IMR-90 (cell line): Measurements from ENCODE around the gene KDSR. TPM values are rescaled to one million over a fixed set of nuclear protein-coding genes. Genes with fewer than 3 reads are reported as not detected.

ENCODE experiments used
- ATAC-seq: fragments of 200-7000 bp; cut with Tn5 transposase; 2 replicates; pipeline ENCODE4 v1.9.1; 2020; ENCODE audit warnings: low read depth, mild to moderate bottlenecking, moderate library complexity
- BruUV-seq: library from RNA; stranded (reverse); fragments of 400-500 nt; replicated peaks from 2 replicates; lab custom pipeline; 2021; lab: Mats Ljungman, UMichigan
- CTCF ChIA-PET: fragments of 300-600 bp; formaldehyde crosslinking; extraction: SDS; loops from one replicate; lab custom pipeline; 2021; ENCODE audit warnings: antibody characterized with exemption; lab: Yijun Ruan, JAX
- POLR2A ChIA-PET: fragments of 300-600 bp; sonication (Branson Sonifier 250); formaldehyde crosslinking; loops from one replicate; lab custom pipeline; 2022; ENCODE audit warnings: antibody characterized with exemption; ENCODE audit not compliant: unreplicated experiment; lab: Charles Lee
- DNase-seq: peaks from one replicate; pipeline ENCODE4 v3.0.0; 2013
- H2AFZ ChIP-seq: replicated peaks from 2 replicates; pipeline ENCODE3; 2013; ENCODE audit warnings: low read length, mild to moderate bottlenecking; ENCODE audit not compliant: poor library complexity
- H2AK5ac ChIP-seq: 2 replicates; pipeline ENCODE4 v1.6.1; 2013; ENCODE audit warnings: low read depth, low read length, inconsistent platforms
- H2AK9ac ChIP-seq: replicated peaks from 2 replicates; pipeline ENCODE3; 2013; ENCODE audit warnings: mild to moderate bottlenecking, low read depth, low read length, moderate library complexity; ENCODE audit not compliant: poor library complexity
- H2BK120ac ChIP-seq: 2 replicates; pipeline ENCODE4 v1.6.1; 2013; ENCODE audit warnings: low read depth, low read length, inconsistent platforms
- H2BK15ac ChIP-seq: 3 replicates; pipeline ENCODE4 v1.6.1; 2013; ENCODE audit warnings: low read depth, low read length, inconsistent platforms
- H2BK20ac ChIP-seq: 2 replicates; pipeline ENCODE4 v1.6.1; 2013; ENCODE audit warnings: low read depth, mild to moderate bottlenecking, inconsistent platforms, low read length, moderate library complexity
- H2BK5ac ChIP-seq: 2 replicates; pipeline ENCODE4 v1.6.1; 2013; ENCODE audit warnings: mild to moderate bottlenecking, low read depth, low read length, inconsistent platforms; ENCODE audit not compliant: poor library complexity, severe bottlenecking
- H3K14ac ChIP-seq: replicated peaks from 2 replicates; pipeline ENCODE4 v1.6.1; 2013; ENCODE audit warnings: low read depth, low read length, inconsistent platforms
- H3K18ac ChIP-seq: 2 replicates; pipeline ENCODE4 v1.6.1; 2013; ENCODE audit warnings: low read depth, low read length, control low read depth
- H3K23ac ChIP-seq: 2 replicates; pipeline ENCODE4 v1.6.1; 2013; ENCODE audit warnings: low read depth, low read length, inconsistent platforms
- H3K27ac ChIP-seq: 2 replicates; pipeline ENCODE4 v1.5.1; 2013; ENCODE audit warnings: mild to moderate bottlenecking, control low read depth, low read length; ENCODE audit not compliant: insufficient read depth
- H3K27me3 ChIP-seq: 2 replicates; pipeline ENCODE4 v1.6.1; 2013; ENCODE audit warnings: low read length; ENCODE audit not compliant: control insufficient read depth, insufficient read depth
- H3K36me3 ChIP-seq: 2 replicates; pipeline ENCODE4 v1.6.1; 2013; ENCODE audit warnings: low read length, mixed read lengths; ENCODE audit not compliant: control insufficient read depth, insufficient read depth
- H3K4ac ChIP-seq: 2 replicates; pipeline ENCODE4 v1.6.1; 2013; ENCODE audit warnings: low read depth, low read length, inconsistent platforms
- H3K4me1 ChIP-seq: 2 replicates; pipeline ENCODE4 v1.6.1; 2013; ENCODE audit warnings: low read length, mixed read lengths; ENCODE audit not compliant: control insufficient read depth, insufficient read depth
- H3K4me2 ChIP-seq: 2 replicates; pipeline ENCODE4 v1.6.1; 2013; ENCODE audit warnings: low read depth, mild to moderate bottlenecking, control low read depth, low read length, moderate library complexity
- H3K4me3 ChIP-seq: 2 replicates; pipeline ENCODE4 v1.5.1; 2013; ENCODE audit warnings: low read depth, mild to moderate bottlenecking, control low read depth, low read length, moderate library complexity; ENCODE audit not compliant: insufficient read depth
- H3K56ac ChIP-seq: 2 replicates; pipeline ENCODE4 v1.6.1; 2013; ENCODE audit warnings: low read length, inconsistent platforms; ENCODE audit not compliant: insufficient read depth; ENCODE audit errors: extremely low read depth
- H3K79me1 ChIP-seq, 2 experiments: 2 replicates each; pipeline ENCODE4 v1.6.1; 2013; ENCODE audit warnings: low read length in 2 of 2, inconsistent platforms in 1 of 2, low read depth in 1 of 2
- H3K9ac ChIP-seq: 2 replicates; pipeline ENCODE4 v1.6.1; 2013; ENCODE audit warnings: low read depth, low read length, control low read depth
- H3K9me1 ChIP-seq: 2 replicates; pipeline ENCODE4 v1.6.1; 2013; ENCODE audit warnings: low read length, inconsistent platforms; ENCODE audit not compliant: insufficient read depth
- H3K9me3 ChIP-seq: 2 replicates; pipeline ENCODE4 v1.6.1; 2013; ENCODE audit warnings: low read length; ENCODE audit not compliant: control insufficient read depth, insufficient read depth
- H4K20me1 ChIP-seq: 2 replicates; pipeline ENCODE4 v1.6.1; 2013; ENCODE audit warnings: low read length, inconsistent platforms; ENCODE audit not compliant: insufficient read depth
- H4K5ac ChIP-seq: 2 replicates; pipeline ENCODE4 v1.6.1; 2013; ENCODE audit warnings: mild to moderate bottlenecking, low read depth, low read length, control low read depth
- H4K8ac ChIP-seq, 2 experiments: 2 replicates each; pipeline ENCODE4 v1.6.1; 2013; ENCODE audit warnings: low read depth in 2 of 2, low read length in 2 of 2, control low read depth in 1 of 2, inconsistent platforms in 1 of 2
- H4K91ac ChIP-seq: 2 replicates; pipeline ENCODE4 v1.6.1; 2013; ENCODE audit warnings: low read depth, low read length, inconsistent platforms; ENCODE audit not compliant: insufficient read depth
- CHD1 ChIP-seq: IDR thresholded peaks from 2 replicates; pipeline ENCODE4 v1.6.1; 2012; ENCODE audit warnings: low read depth, low read length, improper control_type of control experiment
- MAFK ChIP-seq: IDR thresholded peaks from 2 replicates; pipeline ENCODE4 v1.6.1; 2012; ENCODE audit warnings: low read depth, low read length, improper control_type of control experiment
- RCOR1 ChIP-seq: IDR thresholded peaks from 2 replicates; pipeline ENCODE4 v1.6.1; 2012; ENCODE audit warnings: mild to moderate bottlenecking, low read length, improper control_type of control experiment; ENCODE audit not compliant: insufficient replicate concordance
- WGBS, 2 experiments: methylation state at CpG; one replicate each; pipeline versions ENCODE4 v1.1.5 to v1.1.7; 2013; ENCODE audit warnings: missing lambda C conversion rate in 2 of 2; ENCODE audit not compliant: insufficient read length in 1 of 2; ENCODE audit errors: extremely low coverage in 2 of 2; 5-methylcytosine and 5-hydroxymethylcytosine counted together
- dilution Hi-C: fragments of 300-500 bp; cut with HindIII; formaldehyde crosslinking; loops from one replicate; pipeline ENCODE4 v1.14.3; 2018; ENCODE audit warnings: low sequenced_read_pairs; ENCODE audit not compliant: unreplicated experiment
- in situ Hi-C: fragments of 300-500 bp; cut with MboI; formaldehyde crosslinking; loops from 3 replicates; pipeline ENCODE4 v1.14.3; 2019; ENCODE audit warnings: low sequenced_read_pairs, inconsistent platforms, mixed read lengths
- intact Hi-C: fragments of 100-400 bp; cut with micrococcal nuclease; formaldehyde crosslinking; loops from 2 replicates; pipeline ENCODE4 v1.10.0; 2022
- polyA plus RNA-seq, 3 experiments: library from polyadenylated mRNA; depleted of rRNA; stranded (reverse); fragments of >200 nt; gene quantifications; 2 replicates each; pipeline ENCODE4 v1.2.3, GENCODE V29; 2012; ENCODE audit warnings: low replicate concordance in 1 of 3
- total RNA-seq: library from RNA; depleted of rRNA; stranded (reverse); fragments of >200 nt; gene quantifications from 2 replicates; pipeline ENCODE4 v1.2.3, GENCODE V29; 2012

Gene KDSR
- total and polyA plus RNA-seq, 2 of the 4 experiments (the other 2 are of a cell fraction): 21.5 to 21.9 TPM

DNA sequence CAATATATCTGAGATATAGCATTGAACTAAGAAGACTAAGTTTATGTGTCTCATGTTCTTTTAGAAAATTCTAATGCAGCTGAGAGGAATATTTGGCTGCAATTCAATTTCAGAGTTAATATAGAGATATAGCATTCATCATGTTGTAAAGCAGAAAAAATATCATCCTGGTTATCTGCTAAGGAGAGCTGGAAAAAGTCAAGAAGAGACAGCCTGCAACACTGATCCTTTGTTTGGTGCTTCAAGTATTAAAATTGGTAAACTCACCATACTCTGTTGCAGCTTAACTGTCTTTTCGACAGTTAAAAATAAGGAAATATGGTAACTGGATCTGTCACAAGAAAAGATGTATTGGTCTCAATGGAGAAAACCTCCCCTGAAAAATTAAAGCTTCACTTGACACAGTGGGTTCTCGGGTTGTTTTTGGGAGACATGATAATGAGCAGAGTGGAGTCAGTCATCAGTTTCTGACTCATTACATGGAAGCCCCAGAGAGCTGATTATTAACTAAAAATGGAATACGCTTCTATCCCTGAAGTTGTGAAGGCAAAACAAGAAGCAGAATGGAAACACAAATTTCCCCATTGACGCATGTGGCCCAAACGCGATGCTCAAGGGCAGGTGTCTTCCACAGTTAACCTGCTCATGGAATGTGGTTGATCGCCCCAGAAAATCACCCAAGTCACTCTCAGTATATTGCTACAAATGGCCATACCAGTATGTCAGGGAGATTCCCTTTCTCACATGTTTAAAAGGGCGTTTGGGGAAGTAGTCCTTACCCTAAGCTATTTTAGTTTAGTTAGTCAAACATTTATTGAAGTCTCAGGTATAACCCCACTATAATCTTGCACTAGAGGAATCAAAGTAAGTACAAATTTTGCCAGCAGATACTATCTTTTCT, 55.6 kb downstream of the KDSR start:
- H2BK5ac ChIP-seq: no peak overlapping the region
- CTCF ChIA-PET: no interaction called here
- H3K9me1 ChIP-seq: no peaks in the 10 kb centered on the region
- no peak overlapping the region for H3K9ac ChIP-seq
- TF ChIP-seq MAFK (no peak), CHD1 (no peak), RCOR1 (no peak)
- in situ Hi-C loops: no loop called here
- H3K4ac ChIP-seq: no peak overlapping the region
- no peak overlapping the region for H2BK15ac ChIP-seq
- POLR2A ChIA-PET: interaction anchor here (0.6 kb wide), 1 partner anchor 300 kb away, joined by 6 read pairs; no protein-coding TSS in a partner anchor
- no peak overlapping the region for H4K91ac ChIP-seq
- H2BK20ac ChIP-seq: no peak overlapping the region
- intact Hi-C loops: no loop called here
- H3K4me3 ChIP-seq: no peak overlapping the region
- no peaks in the 10 kb centered on the region for H3K4me1 ChIP-seq
- H4K20me1 ChIP-seq: no peaks in the 10 kb centered on the region
- no peaks in the 10 kb centered on the region for H3K36me3 ChIP-seq
- H2AK5ac ChIP-seq: no peak overlapping the region
- no peak overlapping the region for H3K56ac ChIP-seq
- no peak overlapping the region for H4K5ac ChIP-seq
- H3K27me3 ChIP-seq: peaks cover 4% of the 10 kb centered on the region
- H3K9me3 ChIP-seq: no peaks in the 10 kb centered on the region
- no TSS peak for BruUV-seq
- no peak overlapping the region for H2AFZ ChIP-seq
- no peak overlapping the region for H3K23ac ChIP-seq
- no peak overlapping the region for H3K27ac ChIP-seq
- ATAC-seq (no peak), DNase-seq (no peak)
- no peak overlapping the region for H2AK9ac ChIP-seq
- no peak overlapping the region for H3K18ac ChIP-seq
- dilution Hi-C loops: no loop called here
- H3K4me2 ChIP-seq: no peak overlapping the region
- no CpG with 5 or more reads among the region's 8 CpGs for WGBS, 2 experiments
- H4K8ac ChIP-seq: no peak overlapping the region
- no peaks in the 10 kb centered on the region for H3K79me1 ChIP-seq
- H3K14ac ChIP-seq: no peak overlapping the region
- no peak overlapping the region for H2BK120ac ChIP-seq
